ENCODE measurements around the gene PLCG2. TPM values are rescaled to one million over a fixed set of nuclear protein-coding genes. Genes with fewer than 3 reads are reported as not detected.
A peak's percentile ranks its signal among the peaks of the same experiment; 100 is the strongest.

Gene PLCG2
- total RNA-seq, 1 donor from 2014 or later, result 8.4 TPM

GRCh38 chr16:81843683-81844082 is 64.6 kb downstream of the PLCG2 start:
- H3K9ac ChIP-seq (ENCODE audit: low read depth in 1 of 3, low read length in 3 of 3), result no peak overlapping the region
- peaks cover 0 to 4% (median 0%) of the 10 kb centered on the region in 3 donors for H3K9me3 ChIP-seq (ENCODE audit: control insufficient read depth in 3 of 3, low read length in 3 of 3)
- no peaks in the 10 kb centered on the region for H3K4me1 ChIP-seq (ENCODE audit: control insufficient read depth in 3 of 3, insufficient read depth in 3 of 3, low read length in 3 of 3)
- H3K27me3 ChIP-seq (ENCODE audit: control insufficient read depth in 3 of 3, insufficient read depth in 3 of 3, low read length in 3 of 3), result peaks cover 0 to 11% (median 3%) of the 10 kb centered on the region in 3 donors
- no peak overlapping the region for H3K4me3 ChIP-seq (ENCODE audit: low read length in 3 of 3)
- no peaks in the 10 kb centered on the region for H3K36me3 ChIP-seq (ENCODE audit: control insufficient read depth in 3 of 3, insufficient read depth in 3 of 3, low read length in 3 of 3)
- no peak overlapping the region for H3K27ac ChIP-seq (ENCODE audit: low read depth, low read length)

- Histone ChIP-seq H3K4me3 (ENCODE audit: low read length in 3 of 3) (no peak overlapping the region), H3K36me3 (ENCODE audit: control insufficient read depth in 3 of 3, insufficient read depth in 3 of 3, low read length in 3 of 3) (no peaks in the 10 kb centered on the region), H3K27me3 (ENCODE audit: control insufficient read depth in 3 of 3, insufficient read depth in 3 of 3, low read length in 3 of 3) (peaks cover 0 to 6% (median 3%) of the 10 kb centered on the region in 3 donors), H3K27ac (ENCODE audit: low read depth, low read length) (no peak overlapping the region), H3K4me1 (ENCODE audit: control insufficient read depth in 3 of 3, insufficient read depth in 3 of 3, low read length in 3 of 3) (no peaks in the 10 kb centered on the region), H3K9me3 (ENCODE audit: control insufficient read depth in 3 of 3, low read length in 3 of 3) (peaks cover 0 to 4% (median 0%) of the 10 kb centered on the region in 3 donors), H3K9ac (ENCODE audit: low read depth in 1 of 3, low read length in 3 of 3) (no peak overlapping the region)
Measured at GRCh38 chr16:81846105-81846504, 67.0 kb downstream of the PLCG2 start.

DNA sequence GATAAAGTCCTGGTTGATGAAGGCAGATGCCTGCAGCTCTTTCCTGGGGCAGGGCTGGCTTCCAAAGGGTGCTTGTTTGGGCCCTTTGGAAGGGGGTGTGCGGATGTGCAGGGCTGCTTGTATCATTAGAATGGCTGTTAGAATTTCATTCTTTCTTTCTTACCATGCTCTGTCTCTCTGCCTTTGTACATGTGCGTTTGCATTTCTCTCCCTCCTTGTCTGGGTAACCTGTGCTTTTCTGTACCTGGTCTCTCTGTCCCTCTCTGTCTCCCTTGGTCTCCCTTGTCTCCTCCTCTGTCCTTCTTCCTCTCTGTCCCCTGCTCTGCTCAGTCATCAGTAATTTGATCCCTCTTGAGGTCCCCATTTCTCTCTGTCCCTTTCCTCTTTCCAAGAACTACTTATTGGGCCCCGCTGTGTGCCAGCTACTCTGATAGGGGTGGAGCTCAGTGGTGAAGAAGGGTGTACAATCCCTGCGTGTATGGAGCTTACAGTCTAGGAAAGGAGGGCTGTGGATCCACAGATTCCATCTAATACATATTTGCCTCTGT is 69.3 kb downstream of the PLCG2 start:
- H3K27ac ChIP-seq (ENCODE audit: low read depth, low read length), result no peak overlapping the region
- no peak overlapping the region for H3K4me3 ChIP-seq (ENCODE audit: low read length in 3 of 3)
- no peak overlapping the region for H3K9ac ChIP-seq (ENCODE audit: low read depth in 1 of 3, low read length in 3 of 3)
- no peaks in the 10 kb centered on the region for H3K4me1 ChIP-seq (ENCODE audit: control insufficient read depth in 3 of 3, insufficient read depth in 3 of 3, low read length in 3 of 3)
- no peaks in the 10 kb centered on the region for H3K36me3 ChIP-seq (ENCODE audit: control insufficient read depth in 3 of 3, insufficient read depth in 3 of 3, low read length in 3 of 3)
- peaks cover 0 to 4% (median 0%) of the 10 kb centered on the region in 3 donors for H3K9me3 ChIP-seq (ENCODE audit: control insufficient read depth in 3 of 3, low read length in 3 of 3)
- peaks cover 0 to 3% (median 0%) of the 10 kb centered on the region in 3 donors for H3K27me3 ChIP-seq (ENCODE audit: control insufficient read depth in 3 of 3, insufficient read depth in 3 of 3, low read length in 3 of 3)

GRCh38 chr16:81850197-81850944 is 71.3 kb downstream of the PLCG2 start:
- Histone ChIP-seq H3K9ac (ENCODE audit: low read depth in 1 of 3, low read length in 3 of 3) (no peak overlapping the region), H3K27me3 (ENCODE audit: control insufficient read depth in 3 of 3, insufficient read depth in 3 of 3, low read length in 3 of 3) (peaks cover 0 to 3% (median 0%) of the 10 kb centered on the region in 3 donors), H3K36me3 (ENCODE audit: control insufficient read depth in 3 of 3, insufficient read depth in 3 of 3, low read length in 3 of 3) (no peaks in the 10 kb centered on the region), H3K4me1 (ENCODE audit: control insufficient read depth in 3 of 3, insufficient read depth in 3 of 3, low read length in 3 of 3) (no peaks in the 10 kb centered on the region), H3K9me3 (ENCODE audit: control insufficient read depth in 3 of 3, low read length in 3 of 3) (peaks cover 0 to 4% (median 0%) of the 10 kb centered on the region in 3 donors), H3K4me3 (ENCODE audit: low read length in 3 of 3) (no peak overlapping the region), H3K27ac (ENCODE audit: low read depth, low read length) (no peak overlapping the region)

DNA sequence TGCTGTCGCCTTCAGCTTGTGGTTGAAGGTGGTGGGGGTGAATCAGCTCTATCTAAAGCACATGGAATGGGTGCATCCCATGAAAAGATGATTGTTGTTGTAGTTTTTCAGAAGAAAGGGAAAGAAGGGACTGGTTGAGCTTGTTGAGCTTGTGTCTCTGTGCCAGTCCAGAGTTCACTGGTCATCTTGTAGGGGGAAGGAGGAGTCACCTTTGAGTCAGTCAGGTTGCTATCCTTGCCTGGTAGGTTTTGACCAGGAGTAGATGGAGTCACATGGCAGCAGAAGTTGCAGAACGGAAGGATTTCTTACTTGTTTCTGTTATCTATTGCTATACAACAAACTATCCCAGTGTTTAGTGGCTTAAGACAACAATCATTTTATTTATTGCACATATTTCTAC is 73.3 kb downstream of the PLCG2 start:
- H3K27ac ChIP-seq (ENCODE audit: low read depth, low read length), result no peak overlapping the region
- H3K27me3 ChIP-seq (ENCODE audit: control insufficient read depth in 3 of 3, insufficient read depth in 3 of 3, low read length in 3 of 3), result peaks cover 0 to 3% (median 0%) of the 10 kb centered on the region in 3 donors
- no peak overlapping the region for H3K9ac ChIP-seq (ENCODE audit: low read depth in 1 of 3, low read length in 3 of 3)
- no peak overlapping the region for H3K4me3 ChIP-seq (ENCODE audit: low read length in 3 of 3)
- no peaks in the 10 kb centered on the region for H3K9me3 ChIP-seq (ENCODE audit: control insufficient read depth in 3 of 3, low read length in 3 of 3)
- no peaks in the 10 kb centered on the region for H3K4me1 ChIP-seq (ENCODE audit: control insufficient read depth in 3 of 3, insufficient read depth in 3 of 3, low read length in 3 of 3)
- H3K36me3 ChIP-seq (ENCODE audit: control insufficient read depth in 3 of 3, insufficient read depth in 3 of 3, low read length in 3 of 3), result no peaks in the 10 kb centered on the region

- H3K9me3 ChIP-seq (ENCODE audit: control insufficient read depth in 3 of 3, low read length in 3 of 3), result no peaks in the 10 kb centered on the region
- H3K4me1 ChIP-seq (ENCODE audit: control insufficient read depth in 3 of 3, insufficient read depth in 3 of 3, low read length in 3 of 3), result no peaks in the 10 kb centered on the region
- no peaks in the 10 kb centered on the region for H3K36me3 ChIP-seq (ENCODE audit: control insufficient read depth in 3 of 3, insufficient read depth in 3 of 3, low read length in 3 of 3)
- H3K27ac ChIP-seq (ENCODE audit: low read depth, low read length), result no peak overlapping the region
- H3K4me3 ChIP-seq (ENCODE audit: low read length in 3 of 3), result no peak overlapping the region
- no peak overlapping the region for H3K9ac ChIP-seq (ENCODE audit: low read depth in 1 of 3, low read length in 3 of 3)
- H3K27me3 ChIP-seq (ENCODE audit: control insufficient read depth in 3 of 3, insufficient read depth in 3 of 3, low read length in 3 of 3), result no peaks in the 10 kb centered on the region
Measured at GRCh38 chr16:81855552-81856153, 76.6 kb downstream of the PLCG2 start.

GRCh38 chr16:81860287-81861266 is 81.5 kb downstream of the PLCG2 start:
- peaks cover 0 to 6% (median 0%) of the 10 kb centered on the region in 3 donors for H3K4me1 ChIP-seq (ENCODE audit: control insufficient read depth in 3 of 3, insufficient read depth in 3 of 3, low read length in 3 of 3)
- peak overlapping the region; percentile 50 for H3K27ac ChIP-seq (ENCODE audit: low read depth, low read length)
- H3K9ac ChIP-seq (ENCODE audit: low read depth in 1 of 3, low read length in 3 of 3), result no peak overlapping the region
- peaks cover 7 to 14% (median 14%) of the 10 kb centered on the region in 3 donors for H3K27me3 ChIP-seq (ENCODE audit: control insufficient read depth in 3 of 3, insufficient read depth in 3 of 3, low read length in 3 of 3)
- H3K4me3 ChIP-seq (ENCODE audit: low read length in 3 of 3), result no peak overlapping the region
- no peaks in the 10 kb centered on the region for H3K9me3 ChIP-seq (ENCODE audit: control insufficient read depth in 3 of 3, low read length in 3 of 3)
- H3K36me3 ChIP-seq (ENCODE audit: control insufficient read depth in 3 of 3, insufficient read depth in 3 of 3, low read length in 3 of 3), result no peaks in the 10 kb centered on the region

GRCh38 chr16:81861503-81861902 is 82.4 kb downstream of the PLCG2 start:
- peaks cover 7 to 14% (median 14%) of the 10 kb centered on the region in 3 donors for H3K27me3 ChIP-seq (ENCODE audit: control insufficient read depth in 3 of 3, insufficient read depth in 3 of 3, low read length in 3 of 3)
- no peak overlapping the region for H3K4me3 ChIP-seq (ENCODE audit: low read length in 3 of 3)
- no peaks in the 10 kb centered on the region for H3K36me3 ChIP-seq (ENCODE audit: control insufficient read depth in 3 of 3, insufficient read depth in 3 of 3, low read length in 3 of 3)
- H3K27ac ChIP-seq (ENCODE audit: low read depth, low read length), result peak overlapping the region; percentile 50
- H3K9me3 ChIP-seq (ENCODE audit: control insufficient read depth in 3 of 3, low read length in 3 of 3), result no peaks in the 10 kb centered on the region
- H3K4me1 ChIP-seq (ENCODE audit: control insufficient read depth in 3 of 3, insufficient read depth in 3 of 3, low read length in 3 of 3), result peaks cover 0 to 6% (median 0%) of the 10 kb centered on the region in 3 donors
- no peak overlapping the region for H3K9ac ChIP-seq (ENCODE audit: low read depth in 1 of 3, low read length in 3 of 3)

DNA sequence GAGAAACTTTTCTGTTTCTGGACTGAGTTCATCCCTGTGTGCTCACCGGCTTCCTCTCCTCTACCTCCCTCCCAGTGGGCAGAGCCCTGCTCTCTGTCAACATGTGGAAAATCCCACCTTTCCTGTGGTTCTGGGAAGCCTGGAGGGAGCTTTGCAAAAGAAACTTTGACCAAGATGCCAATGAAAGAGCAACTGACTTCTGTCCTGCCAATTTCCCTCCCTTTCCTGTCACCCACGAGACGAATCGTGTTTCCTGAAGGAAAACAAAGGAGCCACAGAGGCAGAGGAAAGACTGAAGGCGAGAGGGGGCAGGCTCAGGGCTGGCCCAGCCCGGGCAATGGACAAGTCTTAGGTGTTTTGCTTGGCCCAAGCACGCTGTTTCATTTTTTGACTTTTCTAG is 82.8 kb downstream of the PLCG2 start:
- no peaks in the 10 kb centered on the region for H3K9me3 ChIP-seq (ENCODE audit: control insufficient read depth in 3 of 3, low read length in 3 of 3)
- peak overlapping the region; percentile 50 for H3K27ac ChIP-seq (ENCODE audit: low read depth, low read length)
- H3K36me3 ChIP-seq (ENCODE audit: control insufficient read depth in 3 of 3, insufficient read depth in 3 of 3, low read length in 3 of 3), result no peaks in the 10 kb centered on the region
- H3K27me3 ChIP-seq (ENCODE audit: control insufficient read depth in 3 of 3, insufficient read depth in 3 of 3, low read length in 3 of 3), result peaks cover 7 to 17% (median 14%) of the 10 kb centered on the region in 3 donors
- H3K9ac ChIP-seq (ENCODE audit: low read depth in 1 of 3, low read length in 3 of 3), result no peak overlapping the region
- H3K4me1 ChIP-seq (ENCODE audit: control insufficient read depth in 3 of 3, insufficient read depth in 3 of 3, low read length in 3 of 3), result peaks cover 0 to 6% (median 3%) of the 10 kb centered on the region in 3 donors
- no peak overlapping the region for H3K4me3 ChIP-seq (ENCODE audit: low read length in 3 of 3)

Measured in skeletal muscle tissue (tissue), 4 donors.